ENCODE measurements around the gene SNAPC5.
"Not testable (repeated sequence)": the region's sequence is repeated elsewhere in the genome, so short reads cannot be mapped to it uniquely, and the experiment has no call there.

The SNAPC5 gene

GRCh38 chr15:66503780-66504562 lies 6.4 kb upstream of the SNAPC5 start:
- H3K4me3 ChIP-seq (ENCODE audit: low read depth, low read length): peak overlapping the region; percentile 78
- no peak for TF ChIP-seq CTCF (IDR thresholded peaks at IDR 0.05; ENCODE audit: borderline replicate concordance, insufficient read depth, low read depth, low read length)

- peak overlapping the region; percentile 78 for H3K4me3 ChIP-seq (ENCODE audit: low read depth, low read length)
Observed at GRCh38 chr15:66503041-66503648, 5.6 kb upstream of the SNAPC5 start.

- peak overlapping the region; percentile 78 for H3K4me3 ChIP-seq (ENCODE audit: low read depth, low read length)
- TF ChIP-seq CTCF (IDR thresholded peaks at IDR 0.05; ENCODE audit: borderline replicate concordance, insufficient read depth, low read depth, low read length): no peak
Observed at GRCh38 chr15:66502491-66502890, 4.9 kb upstream of the SNAPC5 start.

GRCh38 chr15:66500346-66500745 lies 2.8 kb upstream of the SNAPC5 start:
- H3K4me3 ChIP-seq (ENCODE audit: low read depth, low read length): not testable (repeated sequence)

GRCh38 chr15:66498501-66499386 lies 1.2 kb upstream of the SNAPC5 start:
- no peak for TF ChIP-seq CTCF (IDR thresholded peaks at IDR 0.05; ENCODE audit: borderline replicate concordance, insufficient read depth, low read depth, low read length)
- no peak overlapping the region for H3K4me3 ChIP-seq (ENCODE audit: low read depth, low read length)

GRCh38 chr15:66496951-66497501 lies 536 bp downstream of the SNAPC5 start:
- no peak for TF ChIP-seq CTCF (IDR thresholded peaks at IDR 0.05; ENCODE audit: borderline replicate concordance, insufficient read depth, low read depth, low read length)
- H3K4me3 ChIP-seq (ENCODE audit: low read depth, low read length): peak overlapping the region; percentile 78

GRCh38 chr15:66494262-66494661 lies 3.3 kb downstream of the SNAPC5 start:
- no peak for TF ChIP-seq CTCF (IDR thresholded peaks at IDR 0.05; ENCODE audit: borderline replicate concordance, insufficient read depth, low read depth, low read length)
- no peak overlapping the region for H3K4me3 ChIP-seq (ENCODE audit: low read depth, low read length)
